ENCODE data around the gene LEMD2.

DNA sequence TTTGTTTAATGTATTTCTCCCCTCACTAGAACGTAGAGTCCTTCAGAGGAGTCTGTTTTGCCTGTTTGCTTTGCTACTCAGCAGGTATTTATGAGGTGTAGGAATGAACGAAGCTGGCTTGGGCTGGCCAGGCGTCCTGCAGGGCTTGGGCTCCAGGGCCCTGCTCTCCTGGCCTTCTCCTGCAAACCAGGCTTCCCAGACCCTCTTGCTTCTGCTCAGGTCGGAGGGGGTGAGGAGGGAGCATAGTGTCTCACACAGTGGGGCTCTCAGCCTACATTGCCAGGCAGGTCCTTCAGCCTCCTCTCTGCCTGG, 39.5 kb upstream of the LEMD2 start:
- TF ChIP-seq, protein P1, sequence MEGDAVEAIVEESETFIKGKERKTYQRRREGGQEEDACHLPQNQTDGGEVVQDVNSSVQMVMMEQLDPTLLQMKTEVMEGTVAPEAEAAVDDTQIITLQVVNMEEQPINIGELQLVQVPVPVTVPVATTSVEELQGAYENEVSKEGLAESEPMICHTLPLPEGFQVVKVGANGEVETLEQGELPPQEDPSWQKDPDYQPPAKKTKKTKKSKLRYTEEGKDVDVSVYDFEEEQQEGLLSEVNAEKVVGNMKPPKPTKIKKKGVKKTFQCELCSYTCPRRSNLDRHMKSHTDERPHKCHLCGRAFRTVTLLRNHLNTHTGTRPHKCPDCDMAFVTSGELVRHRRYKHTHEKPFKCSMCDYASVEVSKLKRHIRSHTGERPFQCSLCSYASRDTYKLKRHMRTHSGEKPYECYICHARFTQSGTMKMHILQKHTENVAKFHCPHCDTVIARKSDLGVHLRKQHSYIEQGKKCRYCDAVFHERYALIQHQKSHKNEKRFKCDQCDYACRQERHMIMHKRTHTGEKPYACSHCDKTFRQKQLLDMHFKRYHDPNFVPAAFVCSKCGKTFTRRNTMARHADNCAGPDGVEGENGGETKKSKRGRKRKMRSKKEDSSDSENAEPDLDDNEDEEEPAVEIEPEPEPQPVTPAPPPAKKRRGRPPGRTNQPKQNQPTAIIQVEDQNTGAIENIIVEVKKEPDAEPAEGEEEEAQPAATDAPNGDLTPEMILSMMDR (IDR thresholded peaks at IDR 0.05), result no peak
- TF ChIP-seq POLR2A (IDR thresholded peaks at IDR 0.05) (no peak), POLR2AphosphoS5 (IDR thresholded peaks at IDR 0.05) (no peak)
